GM18502 (cell line): Measurements from ENCODE around the gene FAM90A1.
"Not testable (repeated sequence)": the region's sequence is repeated elsewhere in the genome, so short reads cannot be mapped to it uniquely, and the experiment has no call there.

Source experiments
- ATAC-seq: cut with Tn5 transposase; IDR thresholded peaks from one replicate; pipeline ENCODE4 v1.9.1; 2021; ENCODE audit warnings: mild to moderate bottlenecking; ENCODE audit not compliant: unreplicated experiment, poor library complexity

Gene FAM90A1

GRCh38 chr12:8226992-8227731, at the start of gene FAM90A1:
TSS of gene FAM90A1 (minus strand) at chr12:8227618. CDS start at chr12:8224832, 2,786 bp downstream.
- not testable (repeated sequence) for ATAC-seq

GRCh38 chr12:8276397-8276796, 49.0 kb upstream of the FAM90A1 start:
- ATAC-seq: not testable (repeated sequence)

- ATAC-seq: not testable (repeated sequence)
Measured at GRCh38 chr12:8266706-8267105, 39.3 kb upstream of the FAM90A1 start.

- not testable (repeated sequence) for ATAC-seq
Measured at GRCh38 chr12:8264236-8264635, 36.8 kb upstream of the FAM90A1 start.

GRCh38 chr12:8261111-8261554, 33.7 kb upstream of the FAM90A1 start:
- ATAC-seq: not testable (repeated sequence)

- ATAC-seq: not testable (repeated sequence)
Measured at GRCh38 chr12:8256356-8256755, 28.9 kb upstream of the FAM90A1 start.

- not testable (repeated sequence) for ATAC-seq
Measured at GRCh38 chr12:8254705-8255104, 27.3 kb upstream of the FAM90A1 start.

GRCh38 chr12:8252056-8252818, 24.8 kb upstream of the FAM90A1 start:
- not testable (repeated sequence) for ATAC-seq

GRCh38 chr12:8251616-8252015, 24.2 kb upstream of the FAM90A1 start:
- not testable (repeated sequence) for ATAC-seq

GRCh38 chr12:8246941-8247535, 19.6 kb upstream of the FAM90A1 start:
- ATAC-seq: not testable (repeated sequence)

GRCh38 chr12:8243682-8244161, 16.3 kb upstream of the FAM90A1 start:
- not testable (repeated sequence) for ATAC-seq

GRCh38 chr12:8242880-8243681, 15.7 kb upstream of the FAM90A1 start:
- ATAC-seq: peak; percentile 84

- ATAC-seq: not testable (repeated sequence)
Measured at GRCh38 chr12:8242622-8242879, 15.1 kb upstream of the FAM90A1 start.

- ATAC-seq: not testable (repeated sequence)
Measured at GRCh38 chr12:8241917-8242621, 14.7 kb upstream of the FAM90A1 start.

- not testable (repeated sequence) for ATAC-seq
Measured at GRCh38 chr12:8240340-8241114, 13.1 kb upstream of the FAM90A1 start.

- ATAC-seq: not testable (repeated sequence)
Measured at GRCh38 chr12:8237031-8237430, 9.6 kb upstream of the FAM90A1 start.

- ATAC-seq: not testable (repeated sequence)
Measured at GRCh38 chr12:8235316-8236157, 8.1 kb upstream of the FAM90A1 start.

- not testable (repeated sequence) for ATAC-seq
Measured at GRCh38 chr12:8234746-8235145, 7.3 kb upstream of the FAM90A1 start.
